ENCODE data around the gene MYO18B.

The MYO18B gene

GRCh38 chr22:25823276-25823675 lies 81.3 kb downstream of the MYO18B start:
- TF ChIP-seq YY1 (IDR thresholded peaks at IDR 0.05; ENCODE audit: insufficient read depth, insufficient read length), result no peak
- no peak for TF ChIP-seq ZNF274 (IDR thresholded peaks at IDR 0.05; ENCODE audit: low read depth, low read length)
- no peak for DNase-seq (ENCODE audit: low read depth, low spot score)
- Histone ChIP-seq H3K36me3 (ENCODE audit: insufficient read depth, insufficient read length, low read length) (no peaks in the 10 kb centered on the region), H3K9ac (ENCODE audit: insufficient read length, low read depth) (no peak overlapping the region), H3K27me3 (ENCODE audit: insufficient read depth, insufficient read length) (peaks cover 4% of the 10 kb centered on the region), H3K9me3 (ENCODE audit: insufficient read depth, low read length) (peaks cover 11% of the 10 kb centered on the region; the same call in 1 of the 2 replicates), H3K4me3 (ENCODE audit: insufficient read length, low read depth) (no peak overlapping the region), H3K4me1 (ENCODE audit: insufficient read depth, insufficient read length) (no peaks in the 10 kb centered on the region)

- TF ChIP-seq SUZ12 (IDR thresholded peaks at IDR 0.05; ENCODE audit: extremely low read depth, insufficient read depth, insufficient read length) (no peak), ZNF274 (IDR thresholded peaks at IDR 0.05; ENCODE audit: low read depth, low read length) (no peak), YY1 (IDR thresholded peaks at IDR 0.05; ENCODE audit: insufficient read depth, insufficient read length) (no peak)
- DNase-seq (ENCODE audit: low read depth, low spot score), result no peak
- peaks cover 11% of the 10 kb centered on the region; the same call in 1 of the 2 replicates for H3K9me3 ChIP-seq (ENCODE audit: insufficient read depth, low read length)
- H3K36me3 ChIP-seq (ENCODE audit: insufficient read depth, insufficient read length, low read length), result no peaks in the 10 kb centered on the region
- no peaks in the 10 kb centered on the region for H3K4me1 ChIP-seq (ENCODE audit: insufficient read depth, insufficient read length)
- no peak overlapping the region for H3K4me3 ChIP-seq (ENCODE audit: insufficient read length, low read depth)
- no peak overlapping the region for H3K9ac ChIP-seq (ENCODE audit: insufficient read length, low read depth)
- H3K27me3 ChIP-seq (ENCODE audit: insufficient read depth, insufficient read length), result no peaks in the 10 kb centered on the region
Observed at GRCh38 chr22:25824828-25825423, 82.9 kb downstream of the MYO18B start.

GRCh38 chr22:25827415-25827814 lies 85.4 kb downstream of the MYO18B start:
- Histone ChIP-seq H3K27me3 (ENCODE audit: insufficient read depth, insufficient read length) (no peaks in the 10 kb centered on the region), H3K36me3 (ENCODE audit: insufficient read depth, insufficient read length, low read length) (no peaks in the 10 kb centered on the region), H3K9me3 (ENCODE audit: insufficient read depth, low read length) (peaks cover 2% of the 10 kb centered on the region; the same call in 1 of the 2 replicates), H3K4me3 (ENCODE audit: insufficient read length, low read depth) (no peak overlapping the region), H3K9ac (ENCODE audit: insufficient read length, low read depth) (no peak overlapping the region), H3K4me1 (ENCODE audit: insufficient read depth, insufficient read length) (no peaks in the 10 kb centered on the region)
- TF ChIP-seq SUZ12 (IDR thresholded peaks at IDR 0.05; ENCODE audit: extremely low read depth, insufficient read depth, insufficient read length), result no peak
- TF ChIP-seq YY1 (IDR thresholded peaks at IDR 0.05; ENCODE audit: insufficient read depth, insufficient read length), result no peak
- no peak for TF ChIP-seq ZNF274 (IDR thresholded peaks at IDR 0.05; ENCODE audit: low read depth, low read length)
- DNase-seq (ENCODE audit: low read depth, low spot score), result no peak

- no peak overlapping the region for H3K9ac ChIP-seq (ENCODE audit: insufficient read length, low read depth)
- H3K4me3 ChIP-seq (ENCODE audit: insufficient read length, low read depth), result no peak overlapping the region
- no peaks in the 10 kb centered on the region for H3K9me3 ChIP-seq (ENCODE audit: insufficient read depth, low read length)
- no peak for TF ChIP-seq SUZ12 (IDR thresholded peaks at IDR 0.05; ENCODE audit: extremely low read depth, insufficient read depth, insufficient read length)
- H3K4me1 ChIP-seq (ENCODE audit: insufficient read depth, insufficient read length), result no peaks in the 10 kb centered on the region
- no peaks in the 10 kb centered on the region for H3K36me3 ChIP-seq (ENCODE audit: insufficient read depth, insufficient read length, low read length)
- no peak for DNase-seq (ENCODE audit: low read depth, low spot score)
- no peaks in the 10 kb centered on the region for H3K27me3 ChIP-seq (ENCODE audit: insufficient read depth, insufficient read length)
Observed at GRCh38 chr22:25828422-25828821, 86.4 kb downstream of the MYO18B start.

- Histone ChIP-seq H3K36me3 (ENCODE audit: insufficient read depth, insufficient read length, low read length) (no peaks in the 10 kb centered on the region), H3K9ac (ENCODE audit: insufficient read length, low read depth) (no peak overlapping the region), H3K27me3 (ENCODE audit: insufficient read depth, insufficient read length) (no peaks in the 10 kb centered on the region), H3K4me1 (ENCODE audit: insufficient read depth, insufficient read length) (no peaks in the 10 kb centered on the region), H3K4me3 (ENCODE audit: insufficient read length, low read depth) (no peak overlapping the region), H3K9me3 (ENCODE audit: insufficient read depth, low read length) (no peaks in the 10 kb centered on the region)
- no peak for TF ChIP-seq YY1 (IDR thresholded peaks at IDR 0.05; ENCODE audit: insufficient read depth, insufficient read length)
- DNase-seq (ENCODE audit: low read depth, low spot score), result no peak
Observed at GRCh38 chr22:25829237-25829636, 87.2 kb downstream of the MYO18B start.

GRCh38 chr22:25829808-25830777 lies 88.1 kb downstream of the MYO18B start:
- Histone ChIP-seq H3K4me1 (ENCODE audit: insufficient read depth, insufficient read length) (no peaks in the 10 kb centered on the region), H3K4me3 (ENCODE audit: insufficient read length, low read depth) (no peak overlapping the region), H3K9ac (ENCODE audit: insufficient read length, low read depth) (no peak overlapping the region), H3K27me3 (ENCODE audit: insufficient read depth, insufficient read length) (no peaks in the 10 kb centered on the region), H3K36me3 (ENCODE audit: insufficient read depth, insufficient read length, low read length) (no peaks in the 10 kb centered on the region), H3K9me3 (ENCODE audit: insufficient read depth, low read length) (no peaks in the 10 kb centered on the region)
- DNase-seq (ENCODE audit: low read depth, low spot score), result no peak
- TF ChIP-seq YY1 (IDR thresholded peaks at IDR 0.05; ENCODE audit: insufficient read depth, insufficient read length) (no peak), SUZ12 (IDR thresholded peaks at IDR 0.05; ENCODE audit: extremely low read depth, insufficient read depth, insufficient read length) (no peak), ZNF274 (IDR thresholded peaks at IDR 0.05; ENCODE audit: low read depth, low read length) (no peak)

- no peaks in the 10 kb centered on the region for H3K27me3 ChIP-seq (ENCODE audit: insufficient read depth, insufficient read length)
- no peak for TF ChIP-seq YY1 (IDR thresholded peaks at IDR 0.05; ENCODE audit: insufficient read depth, insufficient read length)
- TF ChIP-seq ZNF274 (IDR thresholded peaks at IDR 0.05; ENCODE audit: low read depth, low read length), result no peak
- TF ChIP-seq SUZ12 (IDR thresholded peaks at IDR 0.05; ENCODE audit: extremely low read depth, insufficient read depth, insufficient read length), result no peak
- DNase-seq (ENCODE audit: low read depth, low spot score), result no peak
- H3K9ac ChIP-seq (ENCODE audit: insufficient read length, low read depth), result no peak overlapping the region
- H3K4me1 ChIP-seq (ENCODE audit: insufficient read depth, insufficient read length), result no peaks in the 10 kb centered on the region
- no peak overlapping the region for H3K4me3 ChIP-seq (ENCODE audit: insufficient read length, low read depth)
- H3K36me3 ChIP-seq (ENCODE audit: insufficient read depth, insufficient read length, low read length), result no peaks in the 10 kb centered on the region
- H3K9me3 ChIP-seq (ENCODE audit: insufficient read depth, low read length), result no peaks in the 10 kb centered on the region
Observed at GRCh38 chr22:25833091-25833490, 91.1 kb downstream of the MYO18B start.
